ENCODE results near the gene DENND10. TPM values are rescaled to one million over a fixed set of nuclear protein-coding genes. Genes with fewer than 3 reads are reported as not detected.
"Not testable (repeated sequence)": the region's sequence is repeated elsewhere in the genome, so short reads cannot be mapped to it uniquely, and the experiment has no call there.

DENND10 gene
- total and polyA plus RNA-seq, 2 donors (not counting 3 experiments of a cell fraction or from before 2014, with no cell fraction given) = 39.1 to 50.1 TPM

DNA sequence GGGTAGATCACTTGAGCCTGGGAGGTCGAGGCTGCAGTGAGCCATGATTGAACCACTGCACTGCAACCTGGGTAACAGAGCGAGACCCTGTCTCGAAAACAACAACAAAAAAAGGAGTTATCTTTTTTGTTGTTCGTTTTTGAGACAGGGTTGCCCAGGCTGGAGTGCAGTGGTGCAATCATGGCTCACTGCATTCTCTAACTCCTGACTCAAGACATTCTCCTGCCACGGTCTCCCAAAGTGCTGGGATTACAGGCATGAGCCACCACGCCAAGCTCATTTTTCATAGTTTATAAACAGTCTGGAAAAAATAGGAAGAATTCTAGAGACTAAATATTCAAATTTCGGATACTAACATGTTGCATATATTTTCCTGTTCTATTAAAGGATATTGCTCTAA is 32.2 kb downstream of the DENND10 start:
- H3K27ac ChIP-seq (ENCODE audit: insufficient read depth, low read depth, low read length) = no peak overlapping the region
- H3K9me3 ChIP-seq (replicated peaks; ENCODE audit: control insufficient read depth, insufficient read depth, low read length) = no peaks in the 10 kb centered on the region
- no peaks in the 10 kb centered on the region for H3K79me2 ChIP-seq (ENCODE audit: control insufficient read depth, insufficient read depth, low read length)
- peaks cover 4 to 14% of the 10 kb centered on the region in 2 experiments for H3K36me3 ChIP-seq (ENCODE audit: control insufficient read depth in 2 of 2, extremely low read depth in 1 of 2, insufficient read depth in 2 of 2, low read length in 2 of 2)
- FAIRE-seq = no peak
- H3K4me1 ChIP-seq (ENCODE audit: control insufficient read depth, extremely low read depth, insufficient read depth, low read length) = peaks cover 8% of the 10 kb centered on the region
- POLR2A ChIA-PET = no interaction called here
- dilution Hi-C loops (cut with MboI; ENCODE audit: extremely low pct_ligation_motif_present, low sequenced_read_pairs) (no loop called here), intact Hi-C loops (cut with micrococcal nuclease) (loop anchor here (5.0 kb wide), 2 partner anchors 311 to 356 kb away; no protein-coding TSS in a partner anchor)
- TF ChIP-seq CTCF (IDR thresholded peaks at IDR 0.05; ENCODE audit: extremely low read depth in 1 of 2, insufficient read depth in 1 of 2, low read depth in 1 of 2, low read length in 2 of 2) (no peak), FOS (IDR thresholded peaks at IDR 0.05; ENCODE audit: borderline replicate concordance, insufficient read depth, low read length) (no peak), EZH2 (IDR thresholded peaks at IDR 0.05; ENCODE audit: borderline replicate concordance, low read depth, low read length, severe bottlenecking) (no peak), POLR2A (IDR thresholded peaks at IDR 0.05; ENCODE audit: low read depth, low read length) (no peak), POLR2AphosphoS5 (IDR thresholded peaks at IDR 0.05; ENCODE audit: insufficient read depth, low read depth, low read length) (no peak), GATA2 (IDR thresholded peaks at IDR 0.05; ENCODE audit: insufficient read depth, insufficient read length, low read depth, low read length) (no peak), JUN (IDR thresholded peaks at IDR 0.05; ENCODE audit: borderline replicate concordance, insufficient read depth, insufficient read length, low read depth) (no peak), MYC (IDR thresholded peaks at IDR 0.05; ENCODE audit: low read depth, low read length) (no peak)
- TF ChIP-seq, protein P1, sequence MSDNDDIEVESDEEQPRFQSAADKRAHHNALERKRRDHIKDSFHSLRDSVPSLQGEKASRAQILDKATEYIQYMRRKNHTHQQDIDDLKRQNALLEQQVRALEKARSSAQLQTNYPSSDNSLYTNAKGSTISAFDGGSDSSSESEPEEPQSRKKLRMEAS (IDR thresholded peaks at IDR 0.05; ENCODE audit: insufficient read depth, insufficient read length) = no peak
- no peak overlapping the region for H2AFZ ChIP-seq (ENCODE audit: low read depth, low read length)
- CTCF ChIA-PET = interaction anchor here (0.6 to 1.1 kb wide), 3 partner anchors 25 to 309 kb away, joined by 3 to 6 read pairs (median 3); no protein-coding TSS in a partner anchor
- BruUV-seq (replicated peaks) = no TSS peak
- H4K20me1 ChIP-seq (replicated peaks; ENCODE audit: control insufficient read depth, extremely low read depth, insufficient read depth, low read length) = no peaks in the 10 kb centered on the region
- no peak overlapping the region for H3K4me2 ChIP-seq (ENCODE audit: insufficient read depth, low read length)
- H3K4me3 ChIP-seq (replicated peaks in 1 of 3; ENCODE audit: insufficient read depth in 1 of 3, low read depth in 1 of 3, low read length in 3 of 3) = no peak overlapping the region
- DNase-seq (ENCODE audit: low read depth, low spot score) = no peak
- no peaks in the 10 kb centered on the region for H3K27me3 ChIP-seq (ENCODE audit: control insufficient read depth in 2 of 2, insufficient read depth in 2 of 2, low read length in 2 of 2)
- H3K9me1 ChIP-seq (replicated peaks; ENCODE audit: control insufficient read depth, extremely low read depth, insufficient read depth, low read length) = no peaks in the 10 kb centered on the region
- H3K9ac ChIP-seq (replicated peaks; ENCODE audit: extremely low read depth, insufficient read depth, low read length) = no peak overlapping the region

- H3K79me2 ChIP-seq (ENCODE audit: control insufficient read depth, insufficient read depth, low read length); dilution Hi-C loops (cut with MboI; ENCODE audit: extremely low pct_ligation_motif_present, low sequenced_read_pairs); FAIRE-seq; DNase-seq (ENCODE audit: low read depth, low spot score); H3K4me1 ChIP-seq (ENCODE audit: control insufficient read depth, extremely low read depth, insufficient read depth, low read length); H4K20me1 ChIP-seq (replicated peaks; ENCODE audit: control insufficient read depth, extremely low read depth, insufficient read depth, low read length); H3K4me2 ChIP-seq (ENCODE audit: insufficient read depth, low read length); H3K9me1 ChIP-seq (replicated peaks; ENCODE audit: control insufficient read depth, extremely low read depth, insufficient read depth, low read length); H3K27ac ChIP-seq (ENCODE audit: insufficient read depth, low read depth, low read length); BruUV-seq (replicated peaks); H3K9me3 ChIP-seq (replicated peaks; ENCODE audit: control insufficient read depth, insufficient read depth, low read length); H2AFZ ChIP-seq (ENCODE audit: low read depth, low read length); H3K36me3 ChIP-seq (ENCODE audit: control insufficient read depth in 2 of 2, extremely low read depth in 1 of 2, insufficient read depth in 2 of 2, low read length in 2 of 2); H3K27me3 ChIP-seq (ENCODE audit: control insufficient read depth in 2 of 2, insufficient read depth in 2 of 2, low read length in 2 of 2); H3K4me3 ChIP-seq (replicated peaks in 1 of 3; ENCODE audit: insufficient read depth in 1 of 3, low read depth in 1 of 3, low read length in 3 of 3); H3K9ac ChIP-seq (replicated peaks; ENCODE audit: extremely low read depth, insufficient read depth, low read length); POLR2A ChIA-PET: not testable (repeated sequence)
- intact Hi-C loops (cut with micrococcal nuclease) = loop anchor here (5.0 kb wide), 2 partner anchors 309 to 354 kb away; no protein-coding TSS in a partner anchor
- CTCF ChIA-PET = interaction anchor here (0.7 kb wide), 1 partner anchor 14 kb away, joined by 5 read pairs; no protein-coding TSS in a partner anchor
Measured at GRCh38 chr10:119137878-119138277, 34.0 kb downstream of the DENND10 start.
